NT2/D1 (cell line): ENCODE measurements around the gene CCSER1.

ENCODE experiments used
- SUZ12 ChIP-seq: IDR thresholded peaks from 2 replicates; pipeline ENCODE4 v1.6.1; 2011; ENCODE audit not compliant: insufficient read length, insufficient read depth; ENCODE audit errors: extremely low read depth
- ZNF274 ChIP-seq: IDR thresholded peaks from 2 replicates; pipeline ENCODE4 v1.6.1; 2011; ENCODE audit warnings: mild to moderate bottlenecking, low read depth, low read length

GRCh38 chr4:91485415-91485814 is 1358.2 kb downstream of the CCSER1 start:
- no peak for TF ChIP-seq SUZ12
- TF ChIP-seq ZNF274, result no peak
